ENCODE measurements around the gene DOLPP1.

DNA sequence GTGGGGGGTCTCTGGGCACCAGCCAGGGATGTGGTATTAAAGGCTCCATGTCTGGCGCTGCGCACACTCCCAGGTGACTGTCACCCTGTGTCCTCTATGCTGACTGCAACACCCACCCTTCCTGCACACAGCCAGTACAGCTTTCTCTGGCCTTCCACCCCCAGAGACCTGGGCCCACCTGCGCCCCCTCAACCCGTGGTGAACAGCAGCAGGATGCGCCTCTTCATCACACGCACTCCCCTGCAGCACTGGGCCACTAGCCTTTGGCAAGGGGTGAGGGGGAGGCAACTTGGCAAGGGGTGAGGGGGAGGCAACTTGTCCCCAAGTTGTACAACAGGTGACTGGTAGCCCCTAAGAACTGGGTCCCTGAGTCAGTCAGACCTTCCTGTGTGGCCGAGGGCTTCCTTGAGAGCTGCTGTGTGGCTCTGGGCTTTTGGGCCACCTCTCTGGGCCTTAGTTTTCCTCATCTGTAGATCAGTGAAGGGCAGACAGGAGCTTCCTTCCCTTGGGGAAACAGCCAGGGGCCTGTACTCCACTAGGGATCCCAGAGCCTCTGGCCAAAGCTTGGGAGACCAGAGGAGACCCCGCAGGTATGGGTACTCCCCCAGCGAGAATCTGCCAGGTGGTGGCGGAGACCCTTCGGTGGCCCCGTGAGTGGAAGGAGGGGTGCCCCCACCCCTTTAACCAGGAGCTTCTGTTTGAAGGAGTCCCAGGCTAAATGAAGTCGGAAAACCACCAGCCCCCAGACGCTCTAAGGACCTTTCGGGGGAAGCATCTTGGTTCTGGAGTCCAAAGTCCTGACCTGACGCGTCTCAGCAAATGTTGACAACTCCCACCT lies 25.2 kb downstream of the DOLPP1 start:
- TF ChIP-seq, protein P1, sequence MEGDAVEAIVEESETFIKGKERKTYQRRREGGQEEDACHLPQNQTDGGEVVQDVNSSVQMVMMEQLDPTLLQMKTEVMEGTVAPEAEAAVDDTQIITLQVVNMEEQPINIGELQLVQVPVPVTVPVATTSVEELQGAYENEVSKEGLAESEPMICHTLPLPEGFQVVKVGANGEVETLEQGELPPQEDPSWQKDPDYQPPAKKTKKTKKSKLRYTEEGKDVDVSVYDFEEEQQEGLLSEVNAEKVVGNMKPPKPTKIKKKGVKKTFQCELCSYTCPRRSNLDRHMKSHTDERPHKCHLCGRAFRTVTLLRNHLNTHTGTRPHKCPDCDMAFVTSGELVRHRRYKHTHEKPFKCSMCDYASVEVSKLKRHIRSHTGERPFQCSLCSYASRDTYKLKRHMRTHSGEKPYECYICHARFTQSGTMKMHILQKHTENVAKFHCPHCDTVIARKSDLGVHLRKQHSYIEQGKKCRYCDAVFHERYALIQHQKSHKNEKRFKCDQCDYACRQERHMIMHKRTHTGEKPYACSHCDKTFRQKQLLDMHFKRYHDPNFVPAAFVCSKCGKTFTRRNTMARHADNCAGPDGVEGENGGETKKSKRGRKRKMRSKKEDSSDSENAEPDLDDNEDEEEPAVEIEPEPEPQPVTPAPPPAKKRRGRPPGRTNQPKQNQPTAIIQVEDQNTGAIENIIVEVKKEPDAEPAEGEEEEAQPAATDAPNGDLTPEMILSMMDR (IDR thresholded peaks at IDR 0.05; ENCODE audit: insufficient read depth, low read length) = no peak
- TF ChIP-seq POLR2AphosphoS5 (IDR thresholded peaks at IDR 0.05; ENCODE audit: low read depth) = no peak
